Esophagus squamous epithelium (tissue), 4 donors: Measurements from ENCODE around the gene BATF.

ENCODE experiments used
- POLR2A ChIP-seq, 4 donors: fragments of 450-650 bp; IDR thresholded peaks; one replicate each; pipeline ENCODE4 v1.6.1; 2017; ENCODE audit warnings: antibody characterized with exemption in 4 of 4, mild to moderate bottlenecking in 4 of 4, moderate library complexity in 3 of 4
- TF ChIP-seq, protein P1 (sequence below), 6 experiments: fragments of 450-650 bp in 4 of 6; fragments of 200-600 bp in 2 of 6; sonication (generic) in 2 of 6; IDR thresholded peaks; one replicate each; pipeline ENCODE4 v1.5.1; 2016 to 2019; ENCODE audit warnings: antibody characterized with exemption in 6 of 6, mild to moderate bottlenecking in 4 of 6, moderate library complexity in 4 of 6

DNA sequence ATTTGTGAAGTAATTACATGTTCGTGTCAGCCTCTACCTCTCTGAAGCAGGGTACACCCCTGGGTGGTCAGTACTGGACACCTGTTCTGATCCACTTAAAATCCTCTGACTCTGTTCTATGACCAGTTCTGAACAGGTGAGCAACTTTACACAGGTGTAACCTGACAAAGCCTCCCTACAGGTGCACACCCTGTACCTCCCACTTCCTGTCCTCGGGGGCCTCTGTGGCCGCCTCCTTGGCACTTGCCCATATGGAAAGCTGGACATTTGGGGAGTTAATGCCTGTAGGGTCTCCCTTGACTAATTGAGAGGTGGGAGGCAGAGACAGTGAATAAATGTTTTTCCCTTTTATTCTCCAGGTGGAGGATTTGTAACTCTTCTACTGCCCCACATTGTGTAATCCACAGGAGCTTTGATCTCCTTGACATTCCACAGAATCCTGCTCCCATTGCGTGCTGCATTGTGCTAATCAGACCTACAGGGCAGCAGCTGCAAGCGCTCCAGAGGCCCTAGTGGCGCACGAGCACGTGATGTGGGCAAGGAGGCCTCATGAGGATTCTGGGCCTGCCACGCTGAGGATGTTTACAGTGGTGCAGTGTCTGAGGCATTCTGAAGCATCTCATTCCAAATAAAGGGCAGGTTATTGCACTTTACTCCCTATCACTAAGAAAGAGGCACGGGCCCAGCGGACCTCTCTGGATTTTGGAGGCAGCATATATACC, 45.8 kb upstream of the BATF start:
- TF ChIP-seq, protein P1, sequence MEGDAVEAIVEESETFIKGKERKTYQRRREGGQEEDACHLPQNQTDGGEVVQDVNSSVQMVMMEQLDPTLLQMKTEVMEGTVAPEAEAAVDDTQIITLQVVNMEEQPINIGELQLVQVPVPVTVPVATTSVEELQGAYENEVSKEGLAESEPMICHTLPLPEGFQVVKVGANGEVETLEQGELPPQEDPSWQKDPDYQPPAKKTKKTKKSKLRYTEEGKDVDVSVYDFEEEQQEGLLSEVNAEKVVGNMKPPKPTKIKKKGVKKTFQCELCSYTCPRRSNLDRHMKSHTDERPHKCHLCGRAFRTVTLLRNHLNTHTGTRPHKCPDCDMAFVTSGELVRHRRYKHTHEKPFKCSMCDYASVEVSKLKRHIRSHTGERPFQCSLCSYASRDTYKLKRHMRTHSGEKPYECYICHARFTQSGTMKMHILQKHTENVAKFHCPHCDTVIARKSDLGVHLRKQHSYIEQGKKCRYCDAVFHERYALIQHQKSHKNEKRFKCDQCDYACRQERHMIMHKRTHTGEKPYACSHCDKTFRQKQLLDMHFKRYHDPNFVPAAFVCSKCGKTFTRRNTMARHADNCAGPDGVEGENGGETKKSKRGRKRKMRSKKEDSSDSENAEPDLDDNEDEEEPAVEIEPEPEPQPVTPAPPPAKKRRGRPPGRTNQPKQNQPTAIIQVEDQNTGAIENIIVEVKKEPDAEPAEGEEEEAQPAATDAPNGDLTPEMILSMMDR (IDR thresholded peaks at IDR 0.05): peak in 1 of 6 experiments; percentile 5
- no peak for TF ChIP-seq POLR2A (IDR thresholded peaks at IDR 0.05)
